ENCODE data around the gene AMOTL1.

AMOTL1 gene

DNA sequence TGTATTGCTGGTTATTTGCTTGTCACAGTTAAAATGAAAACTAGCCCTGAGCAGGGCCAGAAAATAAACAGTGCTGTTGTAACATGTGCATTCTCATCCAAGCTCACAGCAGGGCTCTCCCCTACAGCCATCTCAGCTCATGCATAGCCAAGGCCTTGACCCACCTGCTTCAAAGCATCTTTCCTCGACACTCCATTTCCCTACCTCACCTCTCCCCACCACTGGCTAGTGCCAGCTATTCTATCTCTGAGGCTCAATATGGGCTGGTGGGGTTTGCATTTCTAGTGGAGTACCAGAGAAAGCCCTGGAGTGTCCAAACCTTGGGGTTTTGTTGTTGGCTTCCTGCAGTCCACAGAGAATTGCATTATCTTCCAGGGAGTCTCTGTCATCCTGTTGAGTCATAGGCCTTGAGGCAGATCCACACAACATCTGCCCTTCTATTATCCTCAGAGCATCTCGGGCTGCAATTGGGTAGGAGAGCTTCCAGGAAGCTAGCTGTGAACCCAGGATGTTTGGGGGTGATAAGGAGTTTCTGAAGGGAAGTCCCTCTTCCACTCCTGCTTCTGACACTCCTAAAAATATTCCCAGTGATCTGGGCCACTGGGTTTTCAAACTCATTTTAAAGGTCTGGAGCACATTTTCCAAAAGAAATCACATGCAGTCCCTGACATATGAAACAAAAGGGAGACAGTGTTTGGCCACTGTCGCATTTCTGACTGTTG, 36.1 kb upstream of the AMOTL1 start:
- no peak overlapping the region for H3K4me3 ChIP-seq (replicated peaks; ENCODE audit: low read depth, low read length)
- no peaks in the 10 kb centered on the region for H3K36me3 ChIP-seq (ENCODE audit: control insufficient read depth, insufficient read depth, low read length)
- H3K27me3 ChIP-seq (replicated peaks; ENCODE audit: control insufficient read depth, insufficient read depth, low read length) = no peaks in the 10 kb centered on the region; the same call in 1 of the 2 replicates
- TF ChIP-seq, protein P1, sequence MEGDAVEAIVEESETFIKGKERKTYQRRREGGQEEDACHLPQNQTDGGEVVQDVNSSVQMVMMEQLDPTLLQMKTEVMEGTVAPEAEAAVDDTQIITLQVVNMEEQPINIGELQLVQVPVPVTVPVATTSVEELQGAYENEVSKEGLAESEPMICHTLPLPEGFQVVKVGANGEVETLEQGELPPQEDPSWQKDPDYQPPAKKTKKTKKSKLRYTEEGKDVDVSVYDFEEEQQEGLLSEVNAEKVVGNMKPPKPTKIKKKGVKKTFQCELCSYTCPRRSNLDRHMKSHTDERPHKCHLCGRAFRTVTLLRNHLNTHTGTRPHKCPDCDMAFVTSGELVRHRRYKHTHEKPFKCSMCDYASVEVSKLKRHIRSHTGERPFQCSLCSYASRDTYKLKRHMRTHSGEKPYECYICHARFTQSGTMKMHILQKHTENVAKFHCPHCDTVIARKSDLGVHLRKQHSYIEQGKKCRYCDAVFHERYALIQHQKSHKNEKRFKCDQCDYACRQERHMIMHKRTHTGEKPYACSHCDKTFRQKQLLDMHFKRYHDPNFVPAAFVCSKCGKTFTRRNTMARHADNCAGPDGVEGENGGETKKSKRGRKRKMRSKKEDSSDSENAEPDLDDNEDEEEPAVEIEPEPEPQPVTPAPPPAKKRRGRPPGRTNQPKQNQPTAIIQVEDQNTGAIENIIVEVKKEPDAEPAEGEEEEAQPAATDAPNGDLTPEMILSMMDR (IDR thresholded peaks at IDR 0.05; ENCODE audit: insufficient read depth, low read length, poor library complexity, severe bottlenecking) = no peak
- no peak for DNase-seq (ENCODE audit: extremely low read depth, insufficient read length)

- DNase-seq (ENCODE audit: extremely low read depth, insufficient read length) = no peak
- TF ChIP-seq, protein P1 (IDR thresholded peaks at IDR 0.05; ENCODE audit: insufficient read depth, low read length, poor library complexity, severe bottlenecking) = no peak
- Histone ChIP-seq H3K4me3 (replicated peaks; ENCODE audit: low read depth, low read length) (no peak overlapping the region), H3K27me3 (replicated peaks; ENCODE audit: control insufficient read depth, insufficient read depth, low read length) (no peaks in the 10 kb centered on the region; the same call in 1 of the 2 replicates), H3K36me3 (ENCODE audit: control insufficient read depth, insufficient read depth, low read length) (no peaks in the 10 kb centered on the region)
Observed at GRCh38 chr11:94732617-94733281, 35.4 kb upstream of the AMOTL1 start.

- Histone ChIP-seq H3K4me3 (replicated peaks; ENCODE audit: low read depth, low read length) (no peak overlapping the region), H3K27me3 (replicated peaks; ENCODE audit: control insufficient read depth, insufficient read depth, low read length) (no peaks in the 10 kb centered on the region; the same call in 1 of the 2 replicates), H3K36me3 (ENCODE audit: control insufficient read depth, insufficient read depth, low read length) (no peaks in the 10 kb centered on the region)
- TF ChIP-seq, protein P1 (IDR thresholded peaks at IDR 0.05; ENCODE audit: insufficient read depth, low read length, poor library complexity, severe bottlenecking) = no peak
- no peak for DNase-seq (ENCODE audit: extremely low read depth, insufficient read length)
Observed at GRCh38 chr11:94734563-94735275, 33.4 kb upstream of the AMOTL1 start.

GRCh38 chr11:94735907-94736306, 32.2 kb upstream of the AMOTL1 start:
- no peak overlapping the region for H3K4me3 ChIP-seq (replicated peaks; ENCODE audit: low read depth, low read length)
- TF ChIP-seq, protein P1 (IDR thresholded peaks at IDR 0.05; ENCODE audit: insufficient read depth, low read length, poor library complexity, severe bottlenecking) = no peak
- peaks cover under 1% of the 10 kb centered on the region for H3K27me3 ChIP-seq (replicated peaks; ENCODE audit: control insufficient read depth, insufficient read depth, low read length)
- H3K36me3 ChIP-seq (ENCODE audit: control insufficient read depth, insufficient read depth, low read length) = no peaks in the 10 kb centered on the region
- DNase-seq (ENCODE audit: extremely low read depth, insufficient read length) = no peak

GRCh38 chr11:94737171-94737611, 31.0 kb upstream of the AMOTL1 start:
- DNase-seq (ENCODE audit: extremely low read depth, insufficient read length) = no peak
- peaks cover 4% of the 10 kb centered on the region for H3K27me3 ChIP-seq (replicated peaks; ENCODE audit: control insufficient read depth, insufficient read depth, low read length)
- H3K4me3 ChIP-seq (replicated peaks; ENCODE audit: low read depth, low read length) = no peak overlapping the region
- no peaks in the 10 kb centered on the region for H3K36me3 ChIP-seq (ENCODE audit: control insufficient read depth, insufficient read depth, low read length)
- TF ChIP-seq, protein P1 (IDR thresholded peaks at IDR 0.05; ENCODE audit: insufficient read depth, low read length, poor library complexity, severe bottlenecking) = no peak

Measured in GM06990 (cell line).